DMS 273 (cell line): ENCODE data around the gene CTSW.

Source experiments
- DNase-seq: peaks from one replicate; lab custom pipeline; 2025; ENCODE audit not compliant: unreplicated experiment; lab: John Stamatoyannopoulos, UW

The CTSW gene

DNA sequence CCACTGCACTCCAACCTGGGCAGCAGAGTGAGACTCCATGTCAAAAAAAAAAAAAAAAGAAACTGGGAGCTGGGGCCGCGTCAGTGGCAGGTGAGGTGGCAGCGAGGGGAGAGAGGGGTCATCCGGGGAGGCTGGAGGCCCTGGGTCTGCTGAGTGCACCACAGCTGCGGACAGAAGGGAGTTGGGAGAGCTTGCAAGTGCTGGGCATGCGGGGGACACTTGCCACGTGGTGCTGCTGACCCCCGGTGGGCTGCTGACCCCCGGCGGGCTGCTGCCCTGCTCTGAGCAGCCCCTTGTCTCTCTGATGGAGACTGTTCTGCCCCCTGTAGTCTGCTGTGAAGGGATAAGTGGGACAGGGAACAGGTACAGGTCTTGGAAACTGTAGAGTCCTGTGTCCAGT lies 42.2 kb downstream of the CTSW start:
- no peak for DNase-seq

GRCh38 chr11:65922565-65922964 lies 42.9 kb downstream of the CTSW start:
- DNase-seq, result no peak

DNA sequence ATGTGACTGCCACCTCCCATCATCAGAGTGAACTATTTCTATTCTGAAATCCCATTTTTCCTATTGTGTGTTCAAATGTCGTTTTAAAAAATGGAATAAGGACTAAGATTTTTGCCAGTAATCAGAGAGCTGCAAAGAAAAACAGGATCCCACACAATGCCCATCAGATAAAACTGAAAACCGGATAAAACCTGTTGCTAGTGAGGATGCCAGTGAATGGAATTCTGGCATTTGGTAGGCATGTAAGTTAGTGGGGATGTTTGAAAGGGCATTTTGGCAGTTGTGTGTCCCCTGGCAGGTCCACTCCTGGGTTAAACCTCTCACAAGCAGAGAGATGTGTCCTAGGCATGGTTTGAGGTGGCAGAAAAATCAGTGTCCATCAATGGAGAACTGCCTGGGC lies 45.8 kb downstream of the CTSW start:
- DNase-seq, result no peak

DNA sequence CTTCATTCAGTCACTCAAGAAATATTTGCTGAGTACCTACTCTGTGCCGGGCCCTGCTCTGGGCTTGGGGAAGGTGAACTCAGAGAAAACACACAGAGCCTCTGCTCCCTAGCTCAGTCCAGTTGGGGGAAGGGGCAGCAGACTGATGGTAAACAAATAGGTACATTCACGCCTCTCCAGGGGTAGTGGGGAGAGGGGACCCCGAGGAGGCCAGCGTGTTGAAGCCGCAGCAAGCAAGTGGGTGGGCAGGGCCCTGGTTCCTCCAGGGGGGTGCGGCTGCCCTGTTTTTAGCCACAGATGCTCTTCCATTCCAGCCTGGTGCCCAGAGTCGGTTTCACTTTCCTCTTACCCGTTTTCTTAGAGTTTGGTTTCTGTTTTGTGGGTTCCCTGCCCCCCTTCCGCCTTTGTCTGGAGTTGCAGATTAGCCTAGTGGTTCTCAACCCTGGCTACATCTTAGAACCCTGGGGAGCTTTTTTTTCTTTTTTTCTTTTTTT lies 48.3 kb downstream of the CTSW start:
- no peak for DNase-seq

- no peak for DNase-seq
Observed at GRCh38 chr11:65928667-65929066, 49.0 kb downstream of the CTSW start.

- DNase-seq, result no peak
Observed at GRCh38 chr11:65931773-65932557, 52.3 kb downstream of the CTSW start.

DNA sequence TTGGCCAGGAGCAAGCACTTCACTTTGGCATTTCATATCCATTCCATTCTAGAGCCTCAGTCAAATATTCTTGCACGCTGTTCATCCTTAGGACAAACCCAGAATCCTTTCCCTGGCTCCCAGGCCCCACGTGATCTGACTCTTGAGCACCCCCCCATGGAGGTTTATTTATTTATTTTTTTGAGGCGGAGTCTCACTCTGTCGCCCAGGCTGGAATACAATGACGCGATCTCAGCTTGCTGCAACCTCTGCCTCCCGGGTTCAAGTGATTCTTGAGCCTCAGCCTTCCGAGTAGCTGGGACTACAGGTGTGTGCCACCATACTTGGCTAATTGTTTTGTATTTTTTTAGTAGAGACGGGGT lies 52.9 kb downstream of the CTSW start:
- peak; percentile 48 for DNase-seq
